GM19438 (cell line): Measurements from ENCODE around the gene PEF1.

Source experiments
- ATAC-seq: cut with Tn5 transposase; IDR thresholded peaks from one replicate; pipeline ENCODE4 v1.9.1; 2021; ENCODE audit warnings: low read depth; ENCODE audit not compliant: unreplicated experiment

Gene PEF1

GRCh38 chr1:31637915-31638673 is 6.6 kb downstream of the PEF1 start:
- ATAC-seq, result no peak

DNA sequence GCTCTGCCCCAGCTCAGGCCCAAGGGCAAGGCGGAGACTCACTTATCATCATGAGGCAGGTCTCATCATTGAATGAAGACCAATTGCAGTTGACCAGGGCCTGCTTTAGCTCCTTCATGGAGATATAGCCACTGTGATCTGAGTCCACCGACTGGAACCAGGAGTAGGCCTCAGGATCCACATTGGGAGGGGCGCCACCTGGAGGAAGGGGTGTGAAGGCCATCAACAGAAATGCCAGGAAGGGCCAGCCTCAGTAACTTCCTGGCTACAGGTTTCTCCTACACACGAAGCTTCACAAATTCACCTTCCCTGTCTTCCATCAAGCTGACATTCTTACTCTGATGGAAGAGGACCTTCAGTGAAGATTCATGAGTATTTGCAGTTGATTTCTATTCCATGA is 11.6 kb downstream of the PEF1 start:
- ATAC-seq, result no peak

DNA sequence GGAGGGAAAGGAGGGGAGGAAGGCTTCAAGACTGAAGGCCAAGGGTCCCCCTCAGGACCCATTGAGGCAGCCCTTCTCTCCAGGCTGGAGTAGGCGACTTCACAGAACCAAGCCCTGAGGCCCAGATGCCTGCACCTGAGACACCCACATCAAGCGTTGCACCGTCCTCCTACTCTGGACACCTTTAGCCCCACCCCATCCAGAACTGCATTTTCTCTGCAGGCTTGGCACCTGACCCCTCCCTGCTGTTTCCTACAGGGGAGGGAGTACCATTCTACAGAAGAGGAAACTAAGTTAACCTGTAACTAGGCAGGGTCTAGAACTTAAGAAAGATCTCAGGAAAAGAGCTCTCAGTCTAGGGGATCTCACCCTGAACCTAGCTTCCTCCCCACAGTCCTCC is 12.0 kb downstream of the PEF1 start:
- ATAC-seq, result no peak

GRCh38 chr1:31628931-31629556 is 15.6 kb downstream of the PEF1 start:
- no peak for ATAC-seq

GRCh38 chr1:31627930-31628559 is 16.6 kb downstream of the PEF1 start:
- ATAC-seq, result no peak

GRCh38 chr1:31627301-31627929 is 17.3 kb downstream of the PEF1 start:
- no peak for ATAC-seq

DNA sequence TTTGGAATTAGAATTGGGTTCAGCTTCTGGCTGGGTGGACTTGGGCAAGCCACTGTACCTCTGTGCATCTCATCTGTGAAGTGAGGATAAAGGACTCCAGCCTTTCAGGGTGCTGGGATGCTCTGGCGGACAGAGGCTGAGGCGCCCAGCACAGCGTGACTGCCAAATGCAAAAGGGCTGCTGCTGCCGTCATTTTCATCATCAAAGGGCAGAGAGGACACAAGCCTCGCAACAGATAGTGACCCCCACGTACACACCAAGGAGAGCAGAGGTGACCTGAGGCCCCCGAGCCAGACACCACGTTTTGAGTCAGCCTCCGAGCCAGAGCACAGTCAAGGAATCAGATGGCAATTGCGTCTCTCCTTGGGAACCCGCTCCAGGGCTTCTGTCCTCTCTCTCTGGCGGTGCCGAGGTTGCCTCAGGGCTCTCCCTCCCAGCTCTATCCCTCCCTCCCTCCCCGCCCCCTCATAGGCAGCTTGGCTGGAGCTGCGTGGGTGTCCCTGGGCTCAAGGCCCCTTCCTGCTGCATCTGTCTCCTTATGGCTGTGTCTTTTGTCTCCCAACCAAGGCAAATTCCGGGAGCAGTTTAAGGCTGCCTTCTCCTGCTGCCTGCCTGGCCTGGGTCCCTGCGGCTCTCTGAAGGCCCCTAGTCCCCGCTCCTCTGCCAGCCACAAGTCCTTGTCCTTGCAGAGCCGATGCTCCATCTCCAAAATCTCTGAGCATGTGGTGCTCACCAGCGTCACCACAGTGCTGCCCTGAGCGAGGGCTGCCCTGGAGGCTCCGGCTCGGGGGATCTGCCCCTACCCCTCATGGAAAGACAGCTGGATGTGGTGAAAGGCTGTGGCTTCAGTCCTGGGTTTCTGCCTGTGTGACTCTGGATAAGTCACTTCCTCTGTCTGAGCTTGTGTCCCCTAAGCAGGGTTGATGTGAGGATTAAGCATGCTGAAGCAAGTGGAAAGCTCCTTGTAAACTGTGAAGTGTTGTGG is 18.2 kb downstream of the PEF1 start:
- no peak for ATAC-seq

- ATAC-seq, result no peak
Measured at GRCh38 chr1:31625561-31626222, 19.0 kb downstream of the PEF1 start.

DNA sequence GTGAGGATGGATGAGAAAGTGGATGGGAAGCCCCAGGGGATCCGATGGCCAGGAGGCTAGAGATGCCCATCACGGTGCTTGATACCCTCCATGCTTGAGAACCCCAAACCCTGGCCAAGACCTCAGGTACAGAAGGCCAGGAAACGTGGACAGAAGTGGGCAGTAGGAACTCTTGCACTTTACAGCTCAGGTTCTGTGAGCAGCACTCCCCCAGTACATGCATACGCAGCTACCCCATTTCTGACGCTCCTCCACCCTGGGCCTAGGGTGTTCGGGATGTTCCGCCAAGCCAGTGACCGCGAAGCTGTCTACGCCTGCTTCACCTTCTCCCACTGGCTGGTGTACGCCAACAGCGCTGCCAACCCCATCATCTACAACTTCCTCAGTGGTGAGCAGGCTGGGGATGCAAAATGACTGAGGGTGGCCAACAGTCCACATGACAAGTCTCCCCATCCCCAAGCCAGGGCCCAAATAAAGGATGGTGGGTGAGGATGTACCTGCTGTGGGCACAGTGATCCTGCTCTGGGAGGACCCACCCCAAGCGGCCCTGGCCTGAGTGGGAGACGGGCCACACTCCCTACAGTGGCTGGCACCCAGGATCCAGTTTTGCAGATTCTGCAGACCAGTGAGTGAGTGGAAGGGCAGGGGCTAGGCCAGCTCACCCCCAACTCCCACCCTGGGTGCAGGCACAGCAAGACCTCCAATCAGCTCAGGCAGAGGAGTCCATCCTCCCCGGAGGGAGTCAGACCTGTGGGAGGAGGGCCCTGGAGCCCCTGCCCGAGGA is 19.8 kb downstream of the PEF1 start:
- no peak for ATAC-seq

GRCh38 chr1:31624309-31624708 is 20.4 kb downstream of the PEF1 start:
- no peak for ATAC-seq

DNA sequence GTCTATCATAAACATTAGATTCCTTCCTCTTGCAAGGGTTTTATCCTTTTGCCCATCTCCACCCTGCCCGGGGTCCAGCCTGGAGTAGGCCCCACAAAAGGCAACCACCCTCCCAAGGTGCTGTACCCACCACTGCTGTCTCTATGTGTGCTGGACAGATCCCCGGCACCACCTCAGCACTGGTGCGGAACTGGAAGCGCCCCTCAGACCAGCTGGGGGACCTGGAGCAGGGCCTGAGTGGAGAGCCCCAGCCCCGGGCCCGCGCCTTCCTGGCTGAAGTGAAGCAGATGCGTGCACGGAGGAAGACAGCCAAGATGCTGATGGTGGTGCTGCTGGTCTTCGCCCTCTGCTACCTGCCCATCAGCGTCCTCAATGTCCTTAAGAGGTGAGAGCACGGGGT is 21.3 kb downstream of the PEF1 start:
- ATAC-seq, result no peak

DNA sequence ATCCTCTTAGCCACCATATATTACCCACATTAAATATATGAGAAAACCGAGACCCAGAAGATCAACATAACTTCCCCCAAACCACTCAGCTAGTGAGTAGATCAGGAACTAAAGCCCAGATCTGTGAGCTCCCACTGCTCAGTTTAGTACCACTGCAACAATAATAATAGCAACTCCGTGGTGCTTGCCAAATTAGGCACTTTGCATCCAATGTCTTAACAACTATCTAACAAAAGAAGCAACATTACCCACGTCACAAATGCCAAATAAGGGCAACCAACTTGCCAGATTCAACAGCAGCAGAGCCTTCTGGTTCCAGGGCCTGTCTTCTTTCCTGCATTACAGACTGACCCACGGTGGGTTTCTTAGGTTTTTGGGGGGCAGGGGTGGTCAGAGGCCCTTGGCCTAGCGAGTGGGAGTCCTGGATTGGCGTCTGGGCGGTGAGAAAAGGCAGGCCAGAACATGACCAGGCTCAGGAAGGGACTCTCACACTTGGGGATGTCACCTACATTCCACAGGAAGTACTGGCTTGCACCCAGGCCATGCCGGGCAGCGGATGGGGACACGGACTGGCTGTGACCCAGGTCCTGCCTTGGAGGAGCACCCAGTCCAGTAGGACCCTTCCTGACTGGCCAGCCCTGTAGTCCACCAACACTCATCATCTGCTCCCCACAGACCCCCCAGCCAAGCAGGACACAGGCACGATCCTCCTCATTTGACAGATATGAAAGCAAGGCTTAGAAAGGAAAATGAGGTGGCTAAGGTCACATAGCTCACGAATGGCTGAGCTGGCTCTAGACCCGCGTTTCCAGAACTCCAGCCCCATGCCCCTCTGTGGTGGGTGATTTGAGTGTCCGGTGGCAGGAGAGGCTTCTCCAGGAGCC is 22.6 kb downstream of the PEF1 start:
- no peak for ATAC-seq

- ATAC-seq, result no peak
Measured at GRCh38 chr1:31621498-31621820, 23.2 kb downstream of the PEF1 start.

DNA sequence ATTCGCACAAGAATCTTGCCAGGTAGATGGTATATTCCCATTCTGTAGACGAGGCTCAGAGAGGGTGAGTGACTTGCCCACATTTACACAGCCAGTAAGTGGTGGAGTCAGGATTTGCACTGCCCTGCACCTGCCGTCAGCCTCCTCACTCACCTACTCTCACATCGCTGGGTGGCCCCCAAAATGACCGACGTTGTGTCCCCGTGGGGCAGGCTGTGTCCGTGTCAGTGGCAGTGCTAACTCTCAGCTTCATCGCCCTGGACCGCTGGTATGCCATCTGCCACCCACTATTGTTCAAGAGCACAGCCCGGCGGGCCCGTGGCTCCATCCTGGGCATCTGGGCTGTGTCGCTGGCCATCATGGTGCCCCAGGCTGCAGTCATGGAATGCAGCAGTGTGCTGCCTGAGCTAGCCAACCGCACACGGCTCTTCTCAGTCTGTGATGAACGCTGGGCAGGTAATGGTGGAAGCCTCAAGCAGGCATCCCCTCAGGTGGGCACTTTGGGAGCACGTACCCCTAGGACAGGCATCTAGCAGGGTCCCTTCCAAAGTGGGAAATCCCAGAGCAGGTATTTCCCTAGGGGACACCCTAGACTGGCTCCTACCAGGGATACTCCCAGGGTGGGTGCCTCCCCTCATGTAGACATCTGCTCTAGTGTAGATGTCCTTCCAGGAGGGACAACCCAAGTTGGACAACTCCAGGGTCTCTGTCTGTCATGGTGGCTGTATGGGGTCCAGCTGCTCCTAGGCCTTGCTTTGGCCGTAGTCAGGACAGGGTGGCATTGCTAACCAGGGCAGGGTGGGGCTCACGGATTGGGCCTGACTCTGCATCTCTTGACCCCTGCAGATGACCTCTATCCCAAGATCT is 23.8 kb downstream of the PEF1 start:
- ATAC-seq, result no peak

- no peak for ATAC-seq
Measured at GRCh38 chr1:31618916-31619846, 25.5 kb downstream of the PEF1 start.
